MCF 10A (cell line): ENCODE measurements around the gene LRMDA. TPM values are rescaled to one million over a fixed set of nuclear protein-coding genes. Genes with fewer than 3 reads are reported as not detected.

Experiments used
- BruUV-seq: library from RNA; stranded (reverse); fragments of 400-500 nt; replicated peaks from 2 replicates; lab custom pipeline; 2021; lab: Mats Ljungman, UMichigan
- CTCF ChIA-PET: fragments of 300-600 bp; sonication (Branson Sonifier 250); formaldehyde crosslinking; extraction: SDS; loops from one replicate; lab custom pipeline; 2021; ENCODE audit warnings: antibody characterized with exemption, inconsistent platforms; lab: Yijun Ruan, JAX
- POLR2A ChIA-PET: fragments of 300-600, 350-650 bp; sonication (Branson Sonifier 250); formaldehyde crosslinking; extraction: SDS; loops from one replicate; lab custom pipeline; 2020; ENCODE audit warnings: antibody characterized with exemption, inconsistent platforms; lab: Yijun Ruan, JAX
- DNase-seq: peaks from one replicate; pipeline ENCODE4 v3.0.0-alpha.2; 2018; ENCODE audit not compliant: unreplicated experiment
- H3K27ac Mint-ChIP-seq: one replicate; pipeline ENCODE4 v1.8.0; 2022; ENCODE audit warnings: mild to moderate bottlenecking, low read depth, mixed read lengths; ENCODE audit not compliant: unreplicated experiment
- H3K27me3 Mint-ChIP-seq: one replicate; pipeline ENCODE4 v1.8.0; 2022; ENCODE audit warnings: mixed read lengths; ENCODE audit not compliant: insufficient read depth, unreplicated experiment
- H3K36me3 Mint-ChIP-seq: one replicate; pipeline ENCODE4 v1.8.0; 2022; ENCODE audit warnings: mild to moderate bottlenecking, moderate library complexity, mixed read lengths; ENCODE audit not compliant: insufficient read depth, unreplicated experiment
- H3K4me1 Mint-ChIP-seq: one replicate; pipeline ENCODE4 v1.8.0; 2022; ENCODE audit warnings: mixed read lengths; ENCODE audit not compliant: insufficient read depth, unreplicated experiment
- H3K4me3 Mint-ChIP-seq: one replicate; pipeline ENCODE4 v1.8.0; 2022; ENCODE audit warnings: mild to moderate bottlenecking, moderate library complexity, mixed read lengths; ENCODE audit not compliant: unreplicated experiment
- H3K9me3 Mint-ChIP-seq: one replicate; pipeline ENCODE4 v1.8.0; 2022; ENCODE audit warnings: mixed read lengths; ENCODE audit not compliant: unreplicated experiment
- CTCF ChIP-seq: fragments of 200-600 bp; IDR thresholded peaks from one replicate; pipeline ENCODE4 v1.8.0; 2022; ENCODE audit warnings: antibody characterized with exemption, mild to moderate bottlenecking; ENCODE audit not compliant: unreplicated experiment
- intact Hi-C: fragments of 100-400 bp; cut with micrococcal nuclease; formaldehyde crosslinking; loops from 2 replicates; pipeline ENCODE4 v1.14.1; 2022
- total RNA-seq: library from RNA; stranded (reverse); gene quantifications from 2 replicates; pipeline ENCODE4 v1.2.3, GENCODE V29; 2022

The LRMDA gene
- total RNA-seq, 1 experiment from 2014 or later = not detected

- H3K4me3 Mint-ChIP-seq = no peak overlapping the region
- no peak for TF ChIP-seq CTCF
- BruUV-seq = no TSS peak
- H3K27me3 Mint-ChIP-seq = no peaks in the 10 kb centered on the region
- no peaks in the 10 kb centered on the region for H3K9me3 Mint-ChIP-seq
- H3K36me3 Mint-ChIP-seq = no peaks in the 10 kb centered on the region
- H3K27ac Mint-ChIP-seq = no peak overlapping the region
- intact Hi-C loops = no loop called here
- no peak for DNase-seq
- ChIA-PET CTCF (interaction anchor here (1.1 kb wide), 1 partner anchor 21 kb away, joined by 3 read pairs; no protein-coding TSS in a partner anchor), POLR2A (no interaction called here)
- no peaks in the 10 kb centered on the region for H3K4me1 Mint-ChIP-seq
Measured at GRCh38 chr10:76416642-76417041, 985.2 kb downstream of the LRMDA start.

GRCh38 chr10:76420725-76421124 lies 989.3 kb downstream of the LRMDA start:
- POLR2A ChIA-PET = interaction anchor here (0.7 kb wide), 1 partner anchor 538 kb away, joined by 3 read pairs; no protein-coding TSS in a partner anchor
- Mint-ChIP-seq H3K9me3 (no peaks in the 10 kb centered on the region), H3K27me3 (no peaks in the 10 kb centered on the region), H3K36me3 (no peaks in the 10 kb centered on the region), H3K4me3 (no peak overlapping the region), H3K4me1 (no peaks in the 10 kb centered on the region), H3K27ac (no peak overlapping the region)
- TF ChIP-seq CTCF = no peak
- CTCF ChIA-PET = interaction anchor here (0.6 kb wide), 1 partner anchor 8 kb away, joined by 3 read pairs; no protein-coding TSS in a partner anchor
- no TSS peak for BruUV-seq
- intact Hi-C loops = no loop called here
- DNase-seq = no peak

- H3K4me1 Mint-ChIP-seq = no peaks in the 10 kb centered on the region
- no peaks in the 10 kb centered on the region for H3K27me3 Mint-ChIP-seq
- TF ChIP-seq CTCF = no peak
- no peaks in the 10 kb centered on the region for H3K9me3 Mint-ChIP-seq
- no peak for DNase-seq
- H3K4me3 Mint-ChIP-seq = no peak overlapping the region
- H3K27ac Mint-ChIP-seq = no peak overlapping the region
- POLR2A ChIA-PET = no interaction called here
- intact Hi-C loops = no loop called here
- no peaks in the 10 kb centered on the region for H3K36me3 Mint-ChIP-seq
- CTCF ChIA-PET = interaction anchor here (0.6 to 0.7 kb wide), 2 partner anchors 110 to 232 kb away, joined by 3 read pairs; no protein-coding TSS in a partner anchor
- BruUV-seq = no TSS peak
Measured at GRCh38 chr10:76422769-76423168, 991.3 kb downstream of the LRMDA start.

- Mint-ChIP-seq H3K4me3 (peak overlapping the region; percentile 17), H3K36me3 (no peaks in the 10 kb centered on the region), H3K9me3 (no peaks in the 10 kb centered on the region), H3K27me3 (no peaks in the 10 kb centered on the region), H3K4me1 (peaks cover 33% of the 10 kb centered on the region), H3K27ac (peak overlapping the region; percentile 76)
- intact Hi-C loops = no loop called here
- peak; percentile 78 for DNase-seq
- CTCF ChIA-PET = interaction anchor here (0.6 to 0.8 kb wide), 4 partner anchors 8 to 977 kb away, joined by 3 to 4 read pairs (median 3); no protein-coding TSS in a partner anchor
- TF ChIP-seq CTCF = no peak
- no TSS peak for BruUV-seq
- POLR2A ChIA-PET = interaction anchor here (0.5 to 1.3 kb wide), 7 partner anchors 15 to 1643 kb away, joined by 3 to 5 read pairs (median 3); partner anchors contain the start of gene ZNF503
Measured at GRCh38 chr10:76428551-76429367, 997.3 kb downstream of the LRMDA start.
